Measurements from ENCODE around the gene SLC25A19.

- TF ChIP-seq EZH2 (IDR thresholded peaks at IDR 0.05; ENCODE audit: insufficient read depth, poor library complexity, severe bottlenecking) (no peak), EZH2phosphoT487 (IDR thresholded peaks at IDR 0.05; ENCODE audit: insufficient read depth, low read depth) (no peak)
Measured at GRCh38 chr17:75231741-75232464, 57.3 kb downstream of the SLC25A19 start.
